Epidermal melanocyte (primary cell): ENCODE results near the gene TRIM27.
"Not testable (repeated sequence)": the region's sequence is repeated elsewhere in the genome, so short reads cannot be mapped to it uniquely, and the experiment has no call there.

ENCODE experiments used
- DNase-seq: peaks from one replicate; pipeline ENCODE4 v3.0.0; 2011; ENCODE audit warnings: low spot score; ENCODE audit not compliant: insufficient read length

The TRIM27 gene

DNA sequence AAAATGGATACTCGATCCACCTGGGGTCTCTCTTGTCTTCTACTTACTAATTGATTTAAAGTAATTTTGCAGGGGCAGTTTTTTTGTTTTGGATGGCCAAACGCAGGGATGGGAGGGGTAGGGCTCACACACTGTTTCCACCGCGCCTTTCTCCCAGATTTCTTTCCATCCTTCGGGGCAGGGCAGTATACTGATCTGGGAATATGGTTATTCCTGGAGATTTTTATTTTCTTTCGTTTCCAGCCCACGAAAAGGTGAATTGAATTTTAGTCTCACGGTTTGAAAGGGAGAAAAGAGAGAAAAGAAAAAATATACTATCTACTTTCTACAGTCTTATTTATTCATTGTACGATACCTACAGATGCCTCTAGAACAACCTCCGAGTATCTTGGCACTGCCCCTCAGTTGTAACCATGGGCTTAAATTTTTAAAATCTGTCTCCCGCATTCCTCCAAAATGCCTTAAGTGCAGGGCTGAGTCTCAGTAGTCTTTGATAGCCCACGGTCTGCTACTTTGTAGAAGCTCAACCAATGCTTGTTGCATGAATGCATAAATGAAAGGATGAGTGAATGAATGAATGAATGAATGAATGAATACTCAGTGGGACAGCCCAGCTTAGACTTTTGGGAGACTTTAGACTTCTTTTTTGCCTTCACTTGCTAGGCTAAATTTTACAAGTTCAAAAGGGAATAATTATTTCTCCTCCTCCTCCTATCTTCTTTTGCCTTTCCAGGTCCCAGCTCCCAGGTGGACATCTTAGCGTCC, 18.1 kb upstream of the TRIM27 start:
- DNase-seq, result no peak

DNA sequence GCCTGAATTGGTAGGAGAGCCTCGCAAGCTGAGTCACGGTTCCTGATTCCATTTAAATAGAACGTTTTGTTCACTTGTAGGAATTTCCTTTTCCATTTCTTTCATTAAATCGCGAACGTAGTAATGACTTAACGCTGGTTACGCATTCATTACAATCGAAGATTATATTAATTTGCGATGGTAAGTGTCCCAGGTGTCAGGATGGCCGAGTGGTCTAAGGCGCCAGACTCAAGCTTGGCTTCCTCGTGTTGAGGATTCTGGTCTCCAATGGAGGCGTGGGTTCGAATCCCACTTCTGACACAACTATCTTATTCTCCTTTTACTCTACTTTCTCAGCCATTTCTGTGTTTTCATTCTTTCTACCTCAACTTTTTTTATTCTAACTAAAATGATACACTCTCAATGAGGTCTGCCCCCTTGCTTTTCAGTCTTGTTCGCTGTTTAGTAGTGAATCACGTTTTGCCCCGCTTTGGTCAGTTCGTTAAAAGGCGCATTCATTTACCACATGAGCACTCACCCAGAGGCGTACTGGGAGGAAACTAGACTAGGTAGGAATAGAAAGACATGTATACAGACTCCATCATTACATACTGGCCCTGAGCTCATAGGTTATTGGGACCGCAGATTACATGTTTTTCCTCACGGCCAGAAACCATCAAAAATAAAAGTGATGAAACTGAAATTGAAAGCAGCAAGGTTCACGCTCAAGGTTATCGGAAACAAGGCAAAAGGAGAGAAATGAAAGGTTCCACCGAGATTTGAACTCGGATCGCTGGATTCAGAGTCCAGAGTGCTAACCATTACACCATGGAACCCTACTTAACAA, 17.3 kb upstream of the TRIM27 start:
- no peak for DNase-seq

DNA sequence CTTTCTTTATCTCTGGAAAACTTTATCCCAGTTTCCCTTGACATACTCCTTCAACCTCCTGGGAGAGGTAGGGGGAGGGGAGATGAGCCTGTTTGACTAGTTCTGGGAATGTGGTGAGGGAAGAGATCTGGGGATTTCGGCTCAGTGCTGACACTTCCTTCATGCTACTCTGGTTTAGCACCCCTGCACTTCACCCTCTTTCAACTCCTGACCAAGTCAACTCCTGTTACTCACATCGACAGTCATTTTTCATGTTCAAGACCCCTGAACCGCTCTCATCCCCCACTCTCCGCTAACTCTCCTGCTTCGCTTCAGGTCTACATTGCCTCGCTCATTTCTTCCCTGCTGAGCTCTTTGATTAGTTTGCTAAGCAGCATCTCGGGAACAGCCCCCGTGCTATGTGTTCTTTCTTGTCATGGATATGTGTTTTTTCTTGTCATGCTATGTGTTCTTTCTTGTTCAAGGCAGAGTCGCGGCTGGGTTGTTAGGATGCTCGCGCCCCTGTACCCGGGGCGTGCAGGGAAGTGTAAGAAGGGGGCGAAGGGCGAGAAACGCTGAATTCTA, 16.6 kb upstream of the TRIM27 start:
- DNase-seq, result no peak

DNA sequence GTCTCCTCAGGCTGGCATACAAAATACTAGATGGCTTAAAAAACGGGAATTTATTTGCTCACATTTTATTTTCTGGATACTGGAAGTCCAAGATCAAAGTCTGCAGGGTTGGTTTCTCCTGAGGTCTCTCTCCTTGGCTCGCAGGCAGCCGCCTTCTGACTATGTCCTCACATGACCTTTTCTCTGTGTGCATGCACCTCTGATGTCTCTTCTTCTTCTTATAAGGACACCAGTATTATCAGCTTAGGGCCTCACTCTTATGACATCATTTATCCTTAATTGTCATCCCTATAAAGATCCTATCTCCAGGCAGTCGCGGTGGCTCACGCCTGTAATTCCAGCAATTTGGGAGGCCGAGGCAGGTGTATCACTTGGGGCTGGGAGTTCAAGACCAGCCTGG, 9.3 kb upstream of the TRIM27 start:
- DNase-seq, result no peak

DNA sequence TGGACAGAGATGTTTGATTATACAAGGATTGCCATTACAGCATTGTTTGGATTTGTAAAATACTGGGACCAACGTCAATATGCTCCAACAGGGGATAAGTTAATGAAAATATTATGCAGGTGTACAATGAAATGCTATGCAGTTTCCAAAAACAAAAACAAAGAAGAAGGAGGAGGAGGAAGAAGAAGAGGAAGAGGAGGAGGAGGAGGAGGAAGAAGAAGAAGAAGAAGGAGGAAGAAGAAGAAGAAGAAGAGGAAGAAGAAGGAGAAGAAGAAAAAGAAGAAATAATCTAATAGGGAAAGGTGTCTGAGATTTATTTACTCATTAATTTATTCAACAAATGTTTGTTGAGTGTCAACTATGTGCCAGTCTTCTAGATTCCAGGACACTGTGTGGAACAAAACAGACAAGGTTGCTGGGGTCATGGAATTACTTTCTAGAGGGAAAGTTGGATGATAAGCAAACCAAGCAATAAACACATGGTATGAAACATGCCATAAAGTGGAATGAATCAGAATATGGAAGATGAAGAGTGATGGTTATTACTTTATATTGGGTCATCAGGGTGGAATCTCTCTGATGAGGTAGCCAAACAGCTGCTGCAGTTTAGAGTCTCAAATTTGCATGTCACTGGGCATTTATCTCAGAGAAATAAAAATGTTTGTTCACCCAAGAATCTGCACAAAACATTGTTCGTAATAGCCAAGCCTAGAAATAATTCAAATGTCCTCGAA, 6.3 kb upstream of the TRIM27 start:
- DNase-seq, result no peak

DNA sequence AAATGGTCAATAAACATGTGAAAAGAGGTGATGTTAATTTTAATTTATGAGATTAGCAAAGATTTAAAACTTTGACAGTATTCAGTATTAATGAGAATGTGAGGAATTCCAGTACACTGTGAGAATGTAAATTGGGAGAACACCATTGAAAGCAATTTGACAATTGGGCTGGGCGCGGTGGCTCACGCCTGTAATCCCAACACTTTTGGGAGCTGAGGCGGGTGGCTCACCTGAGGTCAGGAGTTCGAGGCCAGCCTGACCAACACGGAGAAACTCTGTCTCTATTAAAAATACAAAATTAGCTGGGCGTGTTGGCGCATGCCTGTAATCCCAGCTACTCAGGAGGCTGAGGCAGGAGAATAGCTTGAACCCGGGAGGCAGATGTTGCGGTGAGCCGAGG, 5.6 kb upstream of the TRIM27 start:
- DNase-seq, result not testable (repeated sequence)

DNA sequence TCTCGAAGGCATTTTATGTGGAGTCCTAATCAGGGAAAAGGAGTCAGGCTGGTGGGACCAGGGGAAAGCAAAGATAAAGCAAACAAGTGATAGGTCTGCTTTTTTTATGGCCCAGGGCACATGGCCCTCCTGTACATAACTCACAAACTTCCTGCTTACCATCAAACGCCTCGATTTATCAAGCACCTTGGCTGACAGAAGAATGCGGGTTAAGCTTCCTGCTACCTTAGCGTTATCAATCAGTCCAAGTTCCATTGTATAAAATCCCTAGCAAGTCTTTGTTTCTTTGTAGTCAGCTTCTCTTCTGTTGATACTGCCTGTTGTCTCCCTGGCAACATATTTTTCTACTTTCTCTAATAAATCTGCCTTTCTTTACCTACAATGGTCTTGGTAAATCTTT, 4.1 kb upstream of the TRIM27 start:
- DNase-seq, result no peak

DNA sequence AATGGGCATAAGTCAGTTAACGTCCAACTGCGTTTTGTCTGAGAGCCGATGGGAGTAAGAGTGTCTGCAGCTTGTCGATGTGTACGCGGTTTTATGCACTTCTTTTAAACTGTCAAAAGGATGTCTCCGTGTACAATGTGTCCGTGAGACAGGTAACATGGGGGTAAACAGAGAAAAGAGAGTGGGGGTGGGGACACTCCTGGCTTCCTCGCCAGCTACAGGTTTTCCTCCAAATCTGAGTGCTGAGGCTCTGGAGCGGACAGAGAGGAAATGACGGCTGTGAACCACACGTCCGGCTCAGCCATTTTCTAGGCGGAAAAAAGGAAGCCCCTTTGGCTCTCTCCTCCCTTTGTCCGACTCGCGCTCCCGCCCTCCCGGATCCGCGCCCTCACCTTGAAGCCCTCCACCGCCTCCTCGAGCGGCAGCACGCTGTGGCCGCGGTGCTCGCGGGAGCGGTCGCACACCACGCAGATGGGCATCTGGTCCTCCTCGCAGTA, 916 bp downstream of the TRIM27 start:
- DNase-seq, result no peak

DNA sequence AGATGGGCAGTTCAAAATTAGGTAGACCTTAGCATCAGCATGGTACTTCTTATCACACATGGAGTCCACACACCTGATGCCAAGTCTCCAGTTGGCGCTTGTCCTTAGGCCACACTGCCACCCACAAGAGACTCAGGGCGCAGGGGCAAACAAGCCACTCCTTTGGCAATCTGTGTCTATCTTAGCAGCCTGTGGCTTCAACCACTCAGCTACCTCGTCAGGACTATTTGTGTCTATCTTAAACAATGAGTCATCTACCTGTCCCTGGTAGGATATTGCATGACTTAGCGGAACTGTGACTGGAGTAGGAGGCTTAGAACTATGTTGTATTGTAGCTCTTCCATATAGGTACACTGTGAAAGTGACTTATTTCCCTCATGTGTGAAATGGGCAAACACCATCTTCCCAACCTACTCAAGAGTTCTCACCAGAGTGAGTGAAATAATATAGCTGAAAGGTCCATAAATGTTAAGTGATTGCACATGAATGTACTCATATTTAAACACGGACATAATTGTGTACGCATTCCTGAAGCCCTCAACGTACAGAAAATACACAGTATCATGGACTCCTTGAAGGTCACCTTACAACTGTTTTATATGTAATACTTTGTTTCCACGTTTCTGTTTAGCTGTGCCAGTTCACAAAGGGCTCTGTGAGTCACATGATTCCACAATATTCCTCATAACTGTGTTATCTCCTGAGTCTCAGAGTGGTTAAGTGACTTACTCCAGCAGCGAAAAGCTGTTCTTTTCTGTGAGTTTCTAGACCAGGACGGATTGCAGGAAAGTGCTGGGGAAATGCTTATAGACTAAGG, 1.6 kb downstream of the TRIM27 start:
- DNase-seq, result no peak

DNA sequence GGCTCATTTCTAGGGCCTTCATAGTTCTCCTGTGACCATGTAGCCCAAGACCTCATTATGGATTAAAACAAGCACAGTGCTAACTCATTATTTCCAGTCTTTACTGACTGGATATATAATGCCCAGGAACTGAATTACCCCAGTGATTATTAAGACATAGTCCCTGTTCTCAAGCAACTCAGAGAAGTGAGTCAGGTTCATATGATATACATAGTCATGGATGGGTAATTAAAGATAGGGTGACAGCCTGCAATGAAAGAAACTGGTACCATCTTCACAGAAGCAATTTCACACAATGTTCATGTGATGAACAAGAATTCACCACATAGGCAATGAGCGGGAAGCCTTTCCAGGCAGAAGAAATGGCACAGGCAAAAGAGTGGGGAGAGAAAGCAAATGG, 3.5 kb downstream of the TRIM27 start:
- DNase-seq, result no peak

DNA sequence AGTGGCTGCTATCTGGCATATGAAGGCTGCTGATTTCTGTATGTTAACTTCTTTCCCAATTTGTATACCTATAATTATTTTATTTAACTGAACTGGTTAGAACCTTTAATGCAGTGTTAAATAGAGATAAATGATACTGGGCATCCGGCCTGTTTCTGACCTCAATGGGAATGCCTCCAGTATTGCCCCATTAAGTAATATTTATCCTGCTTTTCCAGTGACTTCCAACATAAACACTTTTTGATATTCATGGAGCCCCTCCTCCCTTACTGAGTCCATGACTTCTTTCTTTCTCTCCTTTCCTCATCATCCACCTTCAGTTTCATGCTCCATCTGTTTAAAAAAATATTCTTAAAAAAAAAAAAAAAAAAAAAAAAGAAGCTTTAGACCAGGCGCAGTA, 8.8 kb downstream of the TRIM27 start:
- no peak for DNase-seq

DNA sequence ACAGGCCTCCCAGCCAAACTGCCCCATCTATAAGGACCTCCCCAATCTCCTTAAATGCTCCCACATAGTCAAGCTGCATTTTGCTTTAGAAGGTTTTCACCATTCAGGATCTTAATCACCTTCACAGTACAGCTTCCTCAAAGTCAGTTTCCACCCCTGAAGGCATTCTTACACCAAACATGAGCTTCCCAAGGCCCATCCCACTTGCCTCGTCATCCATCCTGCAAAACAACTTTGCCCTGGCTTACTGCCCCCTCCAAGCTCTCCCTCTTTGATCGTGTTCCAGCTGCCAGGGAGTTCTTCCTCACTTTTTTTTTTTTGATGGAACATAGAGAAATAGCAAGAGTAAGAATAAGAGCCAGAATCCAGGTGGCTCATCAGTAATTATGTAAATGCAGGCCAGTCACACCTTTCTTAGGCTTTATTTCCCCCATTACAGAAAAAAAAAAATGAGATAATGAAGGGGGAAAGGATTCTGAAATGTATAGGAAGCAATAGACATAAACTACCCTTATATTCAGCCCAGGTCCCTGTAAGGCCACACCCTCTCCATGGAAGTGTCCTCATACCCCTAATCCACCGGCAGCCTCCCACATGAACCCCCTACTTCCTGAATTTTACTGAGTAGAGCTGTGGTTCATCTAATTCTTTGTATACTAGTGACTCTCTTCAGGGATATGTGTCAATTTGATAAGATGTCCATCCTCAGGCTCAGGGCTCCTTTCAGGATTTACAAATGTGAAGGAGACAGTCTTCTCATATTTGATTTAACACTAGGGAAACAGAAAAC, 12.7 kb downstream of the TRIM27 start:
- DNase-seq, result no peak

DNA sequence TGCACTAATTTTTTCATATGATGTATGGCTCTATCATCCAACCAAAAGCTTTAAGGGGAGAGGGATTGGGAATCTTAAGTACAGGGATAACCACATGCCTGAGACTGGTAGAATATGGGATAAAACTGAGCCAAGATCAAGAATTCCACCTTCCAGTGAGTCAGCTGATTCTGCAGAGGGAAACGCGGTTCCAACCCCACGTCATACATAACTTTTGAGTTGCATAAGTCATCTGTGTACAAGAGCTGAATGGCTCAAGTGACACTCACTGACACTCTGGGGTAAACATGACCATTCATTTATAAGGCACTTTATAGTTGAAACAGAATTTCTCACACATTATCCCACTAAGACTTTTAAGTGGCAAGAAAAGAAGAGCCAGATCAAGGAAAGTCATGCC, 16.4 kb downstream of the TRIM27 start:
- no peak for DNase-seq

DNA sequence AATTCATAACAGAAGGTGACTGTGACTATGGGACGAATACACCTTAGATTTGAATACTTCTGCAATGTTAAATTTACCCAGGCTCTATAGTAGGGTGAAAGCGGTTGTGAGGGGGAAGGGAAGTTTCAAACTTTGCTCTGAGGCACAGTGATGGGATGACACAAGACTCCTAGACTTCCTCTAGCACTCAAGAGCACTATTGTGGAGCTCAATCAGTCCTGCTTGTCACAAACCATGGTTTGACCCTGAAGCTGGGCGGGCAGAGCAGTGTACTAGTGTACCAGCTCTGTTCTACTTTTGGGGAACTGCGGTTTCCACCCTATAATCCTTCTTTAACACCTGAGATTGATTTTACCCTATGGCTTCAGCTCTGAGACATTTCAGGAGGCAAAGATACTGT, 17.1 kb downstream of the TRIM27 start:
- no peak for DNase-seq

DNA sequence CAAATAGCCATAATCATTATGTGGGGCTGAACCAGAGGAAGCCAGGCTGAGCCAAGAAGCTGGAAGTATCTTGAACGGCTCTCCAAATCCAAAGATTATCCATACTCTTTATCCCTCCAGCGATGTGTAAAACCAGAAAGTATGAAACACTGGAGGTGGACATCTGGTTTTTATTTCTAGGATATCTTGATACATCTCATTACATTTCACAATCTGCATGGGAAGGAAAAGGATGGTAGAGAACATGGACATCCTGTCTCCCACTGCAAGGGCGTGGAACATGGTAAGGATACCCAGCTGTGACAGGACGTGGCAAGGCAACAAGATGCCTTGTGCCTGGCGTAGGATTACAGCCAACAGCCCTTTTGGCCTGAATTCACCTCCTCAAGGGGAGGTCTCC, 20.1 kb downstream of the TRIM27 start:
- no peak for DNase-seq

DNA sequence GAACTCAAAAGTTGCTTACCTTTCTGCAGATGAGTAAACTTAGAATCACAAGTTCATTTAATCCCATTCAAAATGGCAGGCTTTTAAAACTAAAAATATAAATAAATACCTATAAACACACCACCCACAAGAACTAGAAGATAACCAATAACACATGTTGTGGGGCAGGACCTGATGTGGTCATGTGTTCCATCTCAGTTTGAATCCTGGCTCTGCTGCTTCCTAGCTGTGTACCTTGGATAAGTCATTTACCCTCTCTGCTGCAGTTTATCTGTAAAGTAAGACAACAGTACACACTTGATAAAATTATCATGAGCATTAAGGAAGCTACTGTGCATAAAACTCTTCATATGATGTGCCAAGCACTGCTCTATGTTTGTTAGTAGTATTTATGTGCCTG, 22.0 kb downstream of the TRIM27 start:
- DNase-seq, result no peak

DNA sequence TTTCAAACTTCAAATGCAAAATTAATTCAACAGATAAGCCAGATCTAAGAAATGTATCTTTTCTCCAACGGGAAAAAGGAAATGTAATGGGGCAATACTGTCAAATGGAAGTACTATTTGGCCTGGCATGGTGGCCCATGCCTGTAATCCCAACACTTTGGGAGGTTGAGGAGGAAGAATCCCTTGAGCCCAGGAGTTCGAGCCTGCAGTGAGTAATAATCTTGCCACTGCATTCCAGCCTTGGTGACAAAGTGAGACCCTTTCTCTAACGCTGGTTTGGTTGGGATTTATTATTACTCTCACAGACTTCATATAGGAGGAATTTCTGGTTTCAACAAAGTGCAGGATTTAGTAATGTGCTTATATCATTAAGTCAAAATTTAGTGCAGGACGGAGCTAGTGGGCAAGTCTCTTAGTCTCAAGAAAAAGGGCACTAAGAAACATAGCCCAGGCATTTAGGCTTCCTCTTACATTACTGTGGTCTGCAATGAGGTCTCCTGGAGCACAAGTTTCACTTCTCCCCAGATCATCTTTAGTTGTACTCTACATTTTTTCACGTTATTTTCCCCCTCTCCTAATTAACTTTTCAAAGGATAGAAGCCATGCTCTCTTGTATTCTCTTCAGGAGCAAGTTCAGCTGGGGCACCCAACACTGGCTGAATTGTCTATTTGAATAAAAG, 23.1 kb downstream of the TRIM27 start:
- no peak for DNase-seq

DNA sequence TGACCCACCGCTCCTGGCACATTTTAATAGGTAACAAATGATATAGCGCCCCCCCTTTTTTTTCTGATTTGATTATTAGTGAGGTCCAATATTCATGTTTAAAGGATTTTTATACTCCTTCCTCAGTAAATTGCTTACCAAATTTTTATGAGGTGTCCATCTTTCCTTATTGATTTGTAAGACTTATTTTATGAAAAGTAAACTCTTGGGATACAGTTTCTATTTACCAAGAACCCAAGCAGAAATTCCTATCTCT, 25.1 kb downstream of the TRIM27 start:
- DNase-seq, result no peak

DNA sequence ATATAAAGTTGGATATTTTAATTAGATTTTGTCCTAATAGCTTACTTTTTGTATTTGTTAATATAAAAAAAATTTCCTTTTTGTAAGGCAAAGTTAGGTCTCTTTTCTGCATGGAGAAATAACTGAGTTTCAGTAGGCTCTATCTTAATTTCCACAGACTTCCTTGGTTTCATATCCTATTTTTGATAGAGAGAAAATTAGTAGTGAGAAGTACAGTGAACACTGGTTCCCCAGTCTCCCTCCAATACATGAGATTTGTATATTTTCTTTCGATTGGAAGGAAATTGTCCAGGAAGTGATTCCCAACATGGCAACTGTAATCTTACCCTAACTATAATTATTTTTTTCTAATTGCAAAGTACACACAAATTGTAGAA, 26.4 kb downstream of the TRIM27 start:
- DNase-seq, result no peak
